SK-N-SH (cell line): ENCODE measurements around the gene TFEB. TPM values are rescaled to one million over a fixed set of nuclear protein-coding genes. Genes with fewer than 3 reads are reported as not detected.

Experiments used
- CTCF ChIA-PET: fragments of 300-600, 350-600 bp; formaldehyde crosslinking; extraction: SDS; loops from one replicate; lab custom pipeline; 2021; lab: Yijun Ruan, JAX
- POLR2A ChIA-PET: fragments of 350-600 bp; sonication (Branson Sonifier 250); formaldehyde crosslinking; extraction: SDS; loops from one replicate; lab custom pipeline; 2020; ENCODE audit warnings: antibody characterized with exemption, inconsistent platforms; lab: Yijun Ruan, JAX
- DNase-seq: peaks from one replicate; pipeline ENCODE4 v3.0.0; 2012
- H2AFZ ChIP-seq: fragments of 200-600 bp; sonication (generic); 2 replicates; pipeline ENCODE4 v1.8.1; 2016; ENCODE audit warnings: antibody characterized with exemption, mild to moderate bottlenecking, low read depth
- H3F3A ChIP-seq: fragments of 200-600 bp; sonication (generic); replicated peaks from 2 replicates; pipeline ENCODE3; 2016; ENCODE audit warnings: antibody characterized with exemption, mild to moderate bottlenecking; ENCODE audit not compliant: insufficient read depth
- H3K27ac ChIP-seq, 2 experiments: fragments of 200-500 bp in 1 of 2; fragments of 200-600 bp in 1 of 2; sonication (Bioruptor generic) in 1 of 2; sonication (generic), shearing (Covaris generic) in 1 of 2; 2 replicates each; pipeline versions ENCODE4 v1.5.1 to v1.6.1; 2014 to 2016; ENCODE audit warnings: low read depth in 2 of 2, inconsistent platforms in 1 of 2, low read length in 1 of 2, mild to moderate bottlenecking in 1 of 2, mixed read lengths in 1 of 2
- H3K27me3 ChIP-seq: fragments of 200-600 bp; sonication (generic), shearing (Covaris generic); 2 replicates; pipeline ENCODE4 v1.6.1; 2016; ENCODE audit warnings: mixed run types; ENCODE audit not compliant: insufficient read depth
- H3K36me3 ChIP-seq, 2 experiments: fragments of 200-500 bp in 1 of 2; fragments of 200-600 bp in 1 of 2; sonication (Bioruptor generic) in 1 of 2; sonication (generic) in 1 of 2; replicated peaks in 1 of 2; 2 replicates each; pipeline versions ENCODE3 to v1.5.1; 2014 to 2016; ENCODE audit warnings: low read length in 1 of 2, mild to moderate bottlenecking in 1 of 2; ENCODE audit not compliant: insufficient read depth in 2 of 2, control insufficient read depth in 1 of 2
- H3K4me1 ChIP-seq, 2 experiments: fragments of 200-500 bp in 1 of 2; fragments of 200-600 bp in 1 of 2; sonication (Bioruptor generic) in 1 of 2; sonication (generic), shearing (Covaris generic) in 1 of 2; 2 replicates each; pipeline versions ENCODE4 v1.5.1 to v1.6.1; 2014 to 2016; ENCODE audit warnings: low read depth in 1 of 2, low read length in 1 of 2, mixed run types in 1 of 2; ENCODE audit not compliant: insufficient read depth in 2 of 2, control insufficient read depth in 1 of 2
- H3K4me2 ChIP-seq: fragments of 200-600 bp; sonication (generic), shearing (Covaris generic); 2 replicates; pipeline ENCODE4 v1.6.1; 2017; ENCODE audit warnings: mixed run types
- H3K4me3 ChIP-seq, 2 experiments: fragments of 200-500 bp in 1 of 2; fragments of 200-600 bp in 1 of 2; sonication (Bioruptor generic) in 1 of 2; sonication (generic), shearing (Covaris generic) in 1 of 2; 2 replicates each; pipeline versions ENCODE4 v1.5.1 to v1.8.1; 2014 to 2016; ENCODE audit warnings: low read depth in 2 of 2, inconsistent platforms in 1 of 2, low read length in 1 of 2, mild to moderate bottlenecking in 1 of 2, mixed read lengths in 1 of 2, moderate library complexity in 1 of 2
- H3K79me2 ChIP-seq: fragments of 200-600 bp; sonication (generic); 2 replicates; pipeline ENCODE4 v1.8.1; 2017; ENCODE audit warnings: mild to moderate bottlenecking; ENCODE audit not compliant: insufficient read depth
- H3K9ac ChIP-seq: fragments of 200-600 bp; sonication (generic); 2 replicates; pipeline ENCODE4 v1.6.1; 2017; ENCODE audit warnings: mixed run types
- H3K9me2 ChIP-seq: fragments of 200-600 bp; sonication (generic); 2 replicates; pipeline ENCODE4 v1.6.1; 2017; ENCODE audit warnings: mixed run types
- H3K9me3 ChIP-seq: fragments of 200-600 bp; sonication (generic); 2 replicates; pipeline ENCODE4 v1.6.1; 2017; ENCODE audit warnings: mixed run types, mild to moderate bottlenecking, moderate library complexity
- H4K20me1 ChIP-seq: fragments of 200-600 bp; sonication (generic); 2 replicates; pipeline ENCODE4 v1.6.1; 2017; ENCODE audit warnings: mild to moderate bottlenecking, mixed run types; ENCODE audit not compliant: insufficient read depth
- ELF1 ChIP-seq: IDR thresholded peaks from 2 replicates; pipeline ENCODE4 v1.4.0; 2012
- FOXJ3 ChIP-seq: sonication (generic); formaldehyde crosslinking; IDR thresholded peaks from 2 replicates; pipeline ENCODE4 v1.5.1; 2020; ENCODE audit warnings: mild to moderate bottlenecking, missing genetic modification reagents
- GABPA ChIP-seq: IDR thresholded peaks from 2 replicates; pipeline ENCODE4 v1.4.0; 2012; ENCODE audit warnings: low read depth, mild to moderate bottlenecking
- GATA2 ChIP-seq: sonication (generic); formaldehyde crosslinking; IDR thresholded peaks from 2 replicates; pipeline ENCODE4 v1.5.0; 2020; ENCODE audit warnings: mild to moderate bottlenecking, missing genetic modification reagents
- IRF3 ChIP-seq: fragments of 150-350 bp; IDR thresholded peaks from 2 replicates; pipeline ENCODE4 v1.6.1; 2016; ENCODE audit warnings: mild to moderate bottlenecking, low read depth, low read length
- JUND ChIP-seq: IDR thresholded peaks from 2 replicates; pipeline ENCODE4 v1.4.0; 2012
- NFIC ChIP-seq: IDR thresholded peaks from 2 replicates; pipeline ENCODE4 v1.4.0; 2012; ENCODE audit warnings: borderline replicate concordance
- NRF1 ChIP-seq: IDR thresholded peaks from 2 replicates; pipeline ENCODE4 v1.6.1; 2012; ENCODE audit warnings: low read depth, mild to moderate bottlenecking, low read length
- RFX5 ChIP-seq: IDR thresholded peaks from 2 replicates; pipeline ENCODE4 v1.6.1; 2012; ENCODE audit warnings: mild to moderate bottlenecking, improper control_type of control experiment, low read length
- YY1 ChIP-seq: IDR thresholded peaks from 2 replicates; pipeline ENCODE4 v1.4.0; 2012; ENCODE audit warnings: low read depth, mild to moderate bottlenecking
- WGBS: methylation state at CpG from one replicate; pipeline ENCODE4 v1.1.6; 2017; ENCODE audit warnings: low lambda C conversion rate; 5-methylcytosine and 5-hydroxymethylcytosine counted together
- polyA plus RNA-seq, 3 experiments: library from polyadenylated mRNA; depleted of rRNA; stranded (reverse); fragments of >200 nt; gene quantifications; 2 replicates each; pipeline ENCODE4 v1.2.3, GENCODE V29; 2012
- TF ChIP-seq, protein P1 (sequence below): fragments of 200-600 bp; sonication (generic); IDR thresholded peaks from 2 replicates; pipeline ENCODE4 v1.6.1; 2017; ENCODE audit warnings: antibody characterized with exemption, mild to moderate bottlenecking, moderate library complexity
- TF ChIP-seq, protein P2 (sequence below): IDR thresholded peaks from 2 replicates; pipeline ENCODE4 v1.4.0; 2012; ENCODE audit warnings: low read depth
- TF ChIP-seq, protein P3 (sequence below): IDR thresholded peaks from 2 replicates; pipeline ENCODE4 v1.4.0; 2012; ENCODE audit warnings: low read depth, borderline replicate concordance

TFEB gene
- polyA plus RNA-seq, 1 of the 3 experiments (the other 2 are of a cell fraction), result 6.2 TPM

DNA sequence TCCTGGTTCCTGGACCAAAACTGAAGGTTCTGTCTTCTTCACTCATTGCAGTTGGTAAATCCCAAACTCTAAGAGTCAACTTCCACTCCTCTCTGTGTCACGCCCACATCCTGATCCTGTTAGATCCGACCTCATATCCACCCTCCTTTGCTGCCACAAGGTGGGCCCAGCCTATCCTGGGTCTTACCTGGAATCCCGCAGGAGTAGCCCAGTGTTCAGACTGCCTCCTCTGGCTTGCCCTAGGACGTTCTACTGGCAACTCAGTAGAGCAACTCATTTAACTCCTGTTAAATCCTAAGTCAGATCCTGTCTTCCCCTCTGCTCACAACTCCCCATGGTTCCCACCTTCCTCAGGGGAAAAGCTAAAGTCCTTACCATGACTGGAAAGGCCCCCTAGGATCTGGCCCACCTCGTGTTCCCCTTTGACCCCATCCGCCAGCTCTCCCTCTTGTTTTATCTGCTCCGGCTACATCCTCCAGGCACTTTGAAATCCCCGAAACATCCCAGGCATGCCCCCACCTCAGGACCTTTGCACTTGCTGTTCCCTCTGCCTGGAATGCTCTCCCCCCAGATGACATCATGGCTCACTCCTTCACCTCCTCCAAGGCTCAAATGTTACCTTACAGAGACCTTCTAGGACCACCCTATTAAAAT lies 43.9 kb downstream of the TFEB start:
- WGBS, result 89% methylated on average over 8 of the region's 8 CpGs
- no peaks in the 10 kb centered on the region for H4K20me1 ChIP-seq
- POLR2A ChIA-PET, result no interaction called here
- H3F3A ChIP-seq, result peaks cover 2% of the 10 kb centered on the region
- no peak overlapping the region for H3K4me3 ChIP-seq
- H2AFZ ChIP-seq, result no peak overlapping the region
- no peaks in the 10 kb centered on the region for H3K9me3 ChIP-seq
- H3K36me3 ChIP-seq, result peaks cover 0 to 6% of the 10 kb centered on the region in 2 experiments
- no peak overlapping the region for H3K27ac ChIP-seq
- no peak overlapping the region for H3K9ac ChIP-seq
- H3K9me2 ChIP-seq, result no peaks in the 10 kb centered on the region
- CTCF ChIA-PET, result interaction anchor here (1.0 to 19.4 kb wide), 6 partner anchors 7 to 322 kb away, joined by 3 to 504 read pairs (median 31); no protein-coding TSS in a partner anchor
- peaks cover 4 to 10% of the 10 kb centered on the region in 2 experiments; a peak in 2 of 4 replicates for H3K4me1 ChIP-seq
- TF ChIP-seq ELF1 (no peak), FOXJ3 (no peak), NFIC (no peak), YY1 (no peak), GATA2 (no peak), IRF3 (no peak), JUND (no peak), NRF1 (no peak), RFX5 (no peak), GABPA (no peak)
- TF ChIP-seq, protein P1, sequence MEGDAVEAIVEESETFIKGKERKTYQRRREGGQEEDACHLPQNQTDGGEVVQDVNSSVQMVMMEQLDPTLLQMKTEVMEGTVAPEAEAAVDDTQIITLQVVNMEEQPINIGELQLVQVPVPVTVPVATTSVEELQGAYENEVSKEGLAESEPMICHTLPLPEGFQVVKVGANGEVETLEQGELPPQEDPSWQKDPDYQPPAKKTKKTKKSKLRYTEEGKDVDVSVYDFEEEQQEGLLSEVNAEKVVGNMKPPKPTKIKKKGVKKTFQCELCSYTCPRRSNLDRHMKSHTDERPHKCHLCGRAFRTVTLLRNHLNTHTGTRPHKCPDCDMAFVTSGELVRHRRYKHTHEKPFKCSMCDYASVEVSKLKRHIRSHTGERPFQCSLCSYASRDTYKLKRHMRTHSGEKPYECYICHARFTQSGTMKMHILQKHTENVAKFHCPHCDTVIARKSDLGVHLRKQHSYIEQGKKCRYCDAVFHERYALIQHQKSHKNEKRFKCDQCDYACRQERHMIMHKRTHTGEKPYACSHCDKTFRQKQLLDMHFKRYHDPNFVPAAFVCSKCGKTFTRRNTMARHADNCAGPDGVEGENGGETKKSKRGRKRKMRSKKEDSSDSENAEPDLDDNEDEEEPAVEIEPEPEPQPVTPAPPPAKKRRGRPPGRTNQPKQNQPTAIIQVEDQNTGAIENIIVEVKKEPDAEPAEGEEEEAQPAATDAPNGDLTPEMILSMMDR, result no peak
- TF ChIP-seq, protein P2, sequence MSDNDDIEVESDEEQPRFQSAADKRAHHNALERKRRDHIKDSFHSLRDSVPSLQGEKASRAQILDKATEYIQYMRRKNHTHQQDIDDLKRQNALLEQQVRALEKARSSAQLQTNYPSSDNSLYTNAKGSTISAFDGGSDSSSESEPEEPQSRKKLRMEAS, result no peak
- TF ChIP-seq, protein P3, sequence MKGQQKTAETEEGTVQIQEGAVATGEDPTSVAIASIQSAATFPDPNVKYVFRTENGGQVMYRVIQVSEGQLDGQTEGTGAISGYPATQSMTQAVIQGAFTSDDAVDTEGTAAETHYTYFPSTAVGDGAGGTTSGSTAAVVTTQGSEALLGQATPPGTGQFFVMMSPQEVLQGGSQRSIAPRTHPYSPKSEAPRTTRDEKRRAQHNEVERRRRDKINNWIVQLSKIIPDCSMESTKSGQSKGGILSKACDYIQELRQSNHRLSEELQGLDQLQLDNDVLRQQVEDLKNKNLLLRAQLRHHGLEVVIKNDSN, result no peak
- TF ChIP-seq, all 33 proteins: peak for 0
- no peaks in the 10 kb centered on the region for H3K27me3 ChIP-seq
- DNase-seq, result no peak
- no peak overlapping the region for H3K4me2 ChIP-seq
- no peaks in the 10 kb centered on the region for H3K79me2 ChIP-seq
